H9 (cell line): Measurements from ENCODE around the gene DCC. TPM values are rescaled to one million over a fixed set of nuclear protein-coding genes. Genes with fewer than 3 reads are reported as not detected.

Experiments
- DNase-seq: peaks from one replicate; pipeline ENCODE4 v3.0.0-alpha.2; 2017
- H2AFZ ChIP-seq: one replicate; pipeline ENCODE4 v1.6.1; 2013; ENCODE audit warnings: mild to moderate bottlenecking, low read length, control low read depth, moderate library complexity
- H2AK5ac ChIP-seq: 2 replicates; pipeline ENCODE4 v1.6.1; 2013; ENCODE audit warnings: low read length, control low read depth, mixed read lengths; ENCODE audit not compliant: insufficient read length
- H2BK120ac ChIP-seq: one replicate; pipeline ENCODE4 v1.6.1; 2013; ENCODE audit warnings: low read depth, mild to moderate bottlenecking, low read length, control low read depth, inconsistent platforms; ENCODE audit not compliant: poor library complexity, severe bottlenecking
- H2BK12ac ChIP-seq: 2 replicates; pipeline ENCODE4 v1.6.1; 2013; ENCODE audit warnings: low read length, control low read depth, mixed read lengths, low read depth; ENCODE audit not compliant: insufficient read length
- H2BK15ac ChIP-seq: 2 replicates; pipeline ENCODE4 v1.6.1; 2013; ENCODE audit warnings: low read depth, low read length, control low read depth
- H2BK20ac ChIP-seq: one replicate; pipeline ENCODE4 v1.6.1; 2013; ENCODE audit warnings: low read depth, mild to moderate bottlenecking, low read length, control low read depth, inconsistent platforms; ENCODE audit not compliant: poor library complexity, severe bottlenecking
- H2BK5ac ChIP-seq: 2 replicates; pipeline ENCODE4 v1.6.1; 2013; ENCODE audit warnings: low read length, control low read depth, mixed read lengths; ENCODE audit not compliant: insufficient read length
- H3K14ac ChIP-seq: 2 replicates; pipeline ENCODE4 v1.6.1; 2013; ENCODE audit warnings: low read length, control low read depth; ENCODE audit not compliant: insufficient read depth
- H3K18ac ChIP-seq: 2 replicates; pipeline ENCODE4 v1.6.1; 2013; ENCODE audit warnings: low read depth, mild to moderate bottlenecking, mixed read lengths, low read length, control low read depth; ENCODE audit not compliant: insufficient read length
- H3K23ac ChIP-seq: 2 replicates; pipeline ENCODE4 v1.6.1; 2013; ENCODE audit warnings: low read length, control low read depth, mixed read lengths, low read depth; ENCODE audit not compliant: insufficient read length
- H3K23me2 ChIP-seq: 2 replicates; pipeline ENCODE4 v1.6.1; 2013; ENCODE audit warnings: low read depth, mild to moderate bottlenecking, mixed read lengths, low read length, control low read depth; ENCODE audit not compliant: insufficient read length, poor library complexity, severe bottlenecking
- H3K27ac ChIP-seq: 2 replicates; pipeline ENCODE4 v1.5.1; 2013; ENCODE audit warnings: low read length, control low read depth, mixed read lengths, low read depth; ENCODE audit not compliant: insufficient read length
- H3K27me3 ChIP-seq: 2 replicates; pipeline ENCODE4 v1.6.1; 2013; ENCODE audit warnings: low read length, control low read depth, inconsistent platforms; ENCODE audit not compliant: insufficient read depth
- H3K4ac ChIP-seq: 2 replicates; pipeline ENCODE4 v1.6.1; 2013; ENCODE audit warnings: low read depth, mild to moderate bottlenecking, control low read depth, inconsistent platforms, low read length, moderate library complexity
- H3K4me1 ChIP-seq: 2 replicates; pipeline ENCODE4 v1.6.1; 2013; ENCODE audit warnings: low read length, control low read depth, inconsistent platforms; ENCODE audit not compliant: insufficient read depth
- H3K4me2 ChIP-seq: 2 replicates; pipeline ENCODE4 v1.6.1; 2013; ENCODE audit warnings: low read length, control low read depth, mixed read lengths; ENCODE audit not compliant: insufficient read length, insufficient read depth
- H3K56ac ChIP-seq: 2 replicates; pipeline ENCODE4 v1.6.1; 2013; ENCODE audit warnings: low read depth, mild to moderate bottlenecking, mixed read lengths, low read length, control low read depth; ENCODE audit not compliant: insufficient read length
- H3K79me1 ChIP-seq: 2 replicates; pipeline ENCODE4 v1.6.1; 2013; ENCODE audit warnings: low read depth, mild to moderate bottlenecking, moderate library complexity, low read length, control low read depth, inconsistent platforms; ENCODE audit not compliant: insufficient read depth, poor library complexity, severe bottlenecking
- H3K79me2 ChIP-seq: 2 replicates; pipeline ENCODE4 v1.6.1; 2013; ENCODE audit warnings: low read length, control low read depth, inconsistent platforms; ENCODE audit not compliant: insufficient read depth
- H3K9ac ChIP-seq: 2 replicates; pipeline ENCODE4 v1.6.1; 2013; ENCODE audit warnings: low read length, control low read depth, mixed read lengths; ENCODE audit not compliant: insufficient read length; ENCODE audit errors: extremely low read depth
- H3K9me3 ChIP-seq: one replicate; pipeline ENCODE4 v1.6.1; 2013; ENCODE audit warnings: low read depth, low read length, inconsistent platforms; ENCODE audit not compliant: control insufficient read depth
- H3T11ph ChIP-seq: one replicate; pipeline ENCODE4 v1.6.1; 2013; ENCODE audit warnings: mild to moderate bottlenecking, low read length, control low read depth, inconsistent platforms
- H4K20me1 ChIP-seq: one replicate; pipeline ENCODE4 v1.6.1; 2013; ENCODE audit not compliant: control insufficient read depth, insufficient read length, insufficient read depth
- H4K5ac ChIP-seq: 2 replicates; pipeline ENCODE4 v1.6.1; 2013; ENCODE audit warnings: low read depth, mild to moderate bottlenecking, mixed read lengths, low read length, control low read depth; ENCODE audit not compliant: insufficient read length
- H4K8ac ChIP-seq: replicated peaks from 2 replicates; pipeline ENCODE4 v1.6.1; 2013; ENCODE audit warnings: low read length, control low read depth, mixed read lengths, low read depth; ENCODE audit not compliant: insufficient read length
- H4K91ac ChIP-seq: 2 replicates; pipeline ENCODE4 v1.6.1; 2013; ENCODE audit warnings: low read depth, mild to moderate bottlenecking, moderate library complexity, mixed read lengths, low read length, control low read depth; ENCODE audit not compliant: insufficient read length
- H3K27ac Mint-ChIP-seq, 3 experiments: 2 replicates in 2 of 3; 3 replicates in 1 of 3; pipeline ENCODE4 v1.8.0; 2020 to 2021; ENCODE audit warnings: mixed read lengths in 3 of 3, mild to moderate bottlenecking in 1 of 3, moderate library complexity in 1 of 3
- H3K27me3 Mint-ChIP-seq: 2 replicates; pipeline ENCODE4 v1.8.0; 2021; ENCODE audit warnings: low read depth, mild to moderate bottlenecking, moderate library complexity, mixed read lengths
- H3K36me3 Mint-ChIP-seq, 3 experiments: 2 replicates in 2 of 3; 3 replicates in 1 of 3; pipeline ENCODE4 v1.8.0; 2020 to 2021; ENCODE audit warnings: low read depth in 3 of 3, mixed read lengths in 3 of 3; ENCODE audit not compliant: insufficient read depth in 1 of 3
- H3K4me1 Mint-ChIP-seq, 2 experiments: 2 replicates each; pipeline ENCODE4 v1.8.0; 2020; ENCODE audit warnings: mixed read lengths in 2 of 2
- H3K4me3 Mint-ChIP-seq, 2 experiments: 2 replicates in 1 of 2; 3 replicates in 1 of 2; pipeline ENCODE4 v1.8.0; 2020 to 2021; ENCODE audit warnings: mild to moderate bottlenecking in 2 of 2, mixed read lengths in 2 of 2, moderate library complexity in 1 of 2
- H3K9me3 Mint-ChIP-seq, 2 experiments: 2 replicates in 1 of 2; 3 replicates in 1 of 2; pipeline ENCODE4 v1.8.0; 2020; ENCODE audit warnings: mild to moderate bottlenecking in 2 of 2, mixed read lengths in 2 of 2, moderate library complexity in 1 of 2
- WGBS: extraction: QIAGEN DNeasy Blood & Tissue Kit; methylation state at CpG from one replicate; pipeline ENCODE4 v1.1.7; 2013; ENCODE audit warnings: missing lambda C conversion rate, low lambda C conversion rate, mixed read lengths; ENCODE audit not compliant: insufficient read length; ENCODE audit errors: extremely low coverage; 5-methylcytosine and 5-hydroxymethylcytosine counted together
- total RNA-seq: library from RNA; stranded (reverse); gene quantifications from 2 replicates; pipeline ENCODE4 v1.2.1, GENCODE V29; 2021
- TF ChIP-seq, protein P1 (sequence below): fragments of 200-600 bp; sonication (generic); conservative IDR thresholded peaks from 3 replicates; pipeline ENCODE4 v1.8.0; 2021; ENCODE audit warnings: antibody characterized with exemption, mild to moderate bottlenecking

Gene DCC
- total RNA-seq, 1 experiment from 2014 or later: 0.35 TPM

DNA sequence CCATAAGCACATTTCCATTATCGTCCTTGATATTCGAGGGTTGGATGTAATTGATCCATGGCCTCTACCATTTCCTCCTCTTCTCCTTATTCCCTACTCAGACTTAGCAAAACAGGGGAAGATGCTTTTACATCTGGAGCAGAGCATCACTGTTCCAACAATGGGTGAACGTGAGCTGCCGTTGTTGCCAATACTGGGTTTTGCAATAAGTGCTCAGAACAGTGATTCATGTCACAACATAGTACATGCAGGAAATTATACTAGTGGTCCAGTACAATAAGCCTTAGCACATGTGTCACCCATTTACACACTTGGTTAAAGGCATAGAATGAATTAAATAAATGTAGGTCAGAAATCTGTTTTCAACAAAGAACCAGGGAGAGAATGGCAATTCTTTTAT lies 112.4 kb downstream of the DCC start:
- H3K4me1 Mint-ChIP-seq: peaks cover 11% of the 10 kb centered on the region in 2 experiments
- Histone ChIP-seq H3K4ac (no peak overlapping the region), H3K4me2 (no peak overlapping the region), H3K79me2 (no peaks in the 10 kb centered on the region), H3K18ac (no peak overlapping the region), H2BK15ac (no peak overlapping the region), H3K56ac (no peak overlapping the region), H4K8ac (no peak overlapping the region), H2AFZ (no peak overlapping the region), H2BK20ac (no peak overlapping the region), H4K5ac (no peak overlapping the region), H3K4me1 (no peaks in the 10 kb centered on the region), H2BK12ac (no peak overlapping the region), H3K79me1 (no peaks in the 10 kb centered on the region), H3K14ac (no peak overlapping the region), H4K20me1 (no peaks in the 10 kb centered on the region), H2AK5ac (no peak overlapping the region), H3K27me3 (no peaks in the 10 kb centered on the region), H3K9me3 (no peaks in the 10 kb centered on the region), H3K27ac (no peak overlapping the region), H3K23me2 (no peaks in the 10 kb centered on the region), H3K9ac (no peak overlapping the region), H4K91ac (no peak overlapping the region), H2BK120ac (no peak overlapping the region), H2BK5ac (no peak overlapping the region), H3K23ac (no peak overlapping the region), H3T11ph (no peak overlapping the region)
- TF ChIP-seq, protein P1, sequence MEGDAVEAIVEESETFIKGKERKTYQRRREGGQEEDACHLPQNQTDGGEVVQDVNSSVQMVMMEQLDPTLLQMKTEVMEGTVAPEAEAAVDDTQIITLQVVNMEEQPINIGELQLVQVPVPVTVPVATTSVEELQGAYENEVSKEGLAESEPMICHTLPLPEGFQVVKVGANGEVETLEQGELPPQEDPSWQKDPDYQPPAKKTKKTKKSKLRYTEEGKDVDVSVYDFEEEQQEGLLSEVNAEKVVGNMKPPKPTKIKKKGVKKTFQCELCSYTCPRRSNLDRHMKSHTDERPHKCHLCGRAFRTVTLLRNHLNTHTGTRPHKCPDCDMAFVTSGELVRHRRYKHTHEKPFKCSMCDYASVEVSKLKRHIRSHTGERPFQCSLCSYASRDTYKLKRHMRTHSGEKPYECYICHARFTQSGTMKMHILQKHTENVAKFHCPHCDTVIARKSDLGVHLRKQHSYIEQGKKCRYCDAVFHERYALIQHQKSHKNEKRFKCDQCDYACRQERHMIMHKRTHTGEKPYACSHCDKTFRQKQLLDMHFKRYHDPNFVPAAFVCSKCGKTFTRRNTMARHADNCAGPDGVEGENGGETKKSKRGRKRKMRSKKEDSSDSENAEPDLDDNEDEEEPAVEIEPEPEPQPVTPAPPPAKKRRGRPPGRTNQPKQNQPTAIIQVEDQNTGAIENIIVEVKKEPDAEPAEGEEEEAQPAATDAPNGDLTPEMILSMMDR: no peak
- WGBS: no CpG with 5 or more reads among the region's 4 CpGs
- H3K9me3 Mint-ChIP-seq: peaks cover 0 to 11% of the 10 kb centered on the region in 2 experiments; a peak in 3 of 5 replicates
- no peak overlapping the region for H3K4me3 Mint-ChIP-seq
- no peak overlapping the region for H3K27ac Mint-ChIP-seq
- H3K27me3 Mint-ChIP-seq: no peaks in the 10 kb centered on the region
- no peak for DNase-seq
- H3K36me3 Mint-ChIP-seq: peaks cover 0 to 9% (median 3%) of the 10 kb centered on the region in 3 experiments; a peak in 2 of 7 replicates
